Upper lobe of right lung (tissue), 1 donor: Measurements from ENCODE around the gene GIMAP7. TPM values are rescaled to one million over a fixed set of nuclear protein-coding genes. Genes with fewer than 3 reads are reported as not detected.

Experiments
- ATAC-seq: fragments of 200-7000 bp; cut with Tn5 transposase; one replicate; pipeline ENCODE4 v1.9.1; 2020; ENCODE audit warnings: mild to moderate bottlenecking, moderate library complexity
- DNase-seq: peaks from one replicate; pipeline ENCODE4 v3.0.0-alpha.2; 2020
- H3K27ac ChIP-seq: fragments of 200-600 bp; one replicate; pipeline ENCODE4 v1.8.0; 2022
- H3K27me3 ChIP-seq: fragments of 200-600 bp; one replicate; pipeline ENCODE4 v1.8.0; 2022; ENCODE audit warnings: mild to moderate bottlenecking
- H3K36me3 ChIP-seq: fragments of 200-600 bp; one replicate; pipeline ENCODE4 v1.8.0; 2022
- H3K4me1 ChIP-seq: fragments of 200-600 bp; one replicate; pipeline ENCODE4 v1.8.0; 2022
- H3K4me3 ChIP-seq: fragments of 200-600 bp; one replicate; pipeline ENCODE4 v1.8.0; 2022; ENCODE audit warnings: mild to moderate bottlenecking
- H3K9me3 ChIP-seq: fragments of 200-600 bp; one replicate; pipeline ENCODE4 v1.8.0; 2022
- intact Hi-C: fragments of 100-400 bp; cut with DNase I; formaldehyde crosslinking; loops from one replicate; pipeline ENCODE4 v1.11.0; 2022
- long read RNA-seq: library from polyadenylated mRNA; unstranded; transcript quantifications from one replicate; pipeline ENCODE4 v2.0.0, GENCODE V29; 2021
- total RNA-seq: library from RNA; stranded (reverse); fragmentation: NEBNext Ultra II Directional; extraction: Animal tissue kit (Norgen Biotek cat#: 25700); gene quantifications from one replicate; pipeline ENCODE4 v1.2.1, GENCODE V29; 2021
- TF ChIP-seq, protein P1 (sequence below): fragments of 200-600 bp; IDR thresholded peaks from one replicate; pipeline ENCODE4 v1.8.0; 2022; ENCODE audit warnings: antibody characterized with exemption
- donor health status: DM: no; HTN: yes; CAD: no; lungs with severe emphysema.

Gene GIMAP7
- 47.0 TPM for total RNA-seq
- long read RNA-seq, transcript GIMAP7-201 (2 exons, 1,256 nt), result major isoform, 30 of 31 reads
- long read RNA-seq, partial matches to known transcripts, result 1 of 31 reads
- long read RNA-seq, other reads (novel, unspliced or antisense), result 0 of 31 reads

DNA sequence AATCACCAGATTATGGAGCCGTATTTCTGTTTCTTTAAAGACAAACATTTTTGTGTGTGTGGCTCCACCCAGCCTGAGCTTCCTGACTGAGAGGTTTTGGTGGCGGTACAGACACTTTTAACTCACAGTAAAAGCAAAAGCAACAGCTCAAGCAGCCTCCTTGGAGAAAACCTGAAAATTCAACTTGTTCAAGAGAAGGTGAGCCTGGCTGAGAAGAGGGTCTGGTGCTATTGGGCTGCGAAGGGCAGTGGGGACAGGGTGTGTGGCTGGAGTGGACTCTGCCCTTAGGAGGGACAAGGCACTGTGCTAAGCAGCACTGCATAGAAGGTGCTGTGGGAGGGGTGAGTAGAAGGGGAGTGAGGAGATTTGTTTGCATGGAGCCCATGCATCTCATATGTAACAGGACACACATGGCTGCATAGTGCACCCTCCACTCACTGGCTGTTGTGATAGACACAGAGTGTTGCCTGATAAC is at the start of gene GIMAP7:
Gene GIMAP7, plus strand, starts transcription at position 125 of the 475 bp plus-strand sequence. CDS start 5,103 bp downstream, outside the sequence.
- ATAC-seq (peak; percentile 78), DNase-seq (no peak)
- H3K27me3 ChIP-seq, result no peaks in the 10 kb centered on the region
- peaks cover 5% of the 10 kb centered on the region for H3K4me1 ChIP-seq
- H3K27ac ChIP-seq, result peak within 1 kb of the TSS; percentile 88
- peak within 1 kb of the TSS; percentile 61 for H3K4me3 ChIP-seq
- intact Hi-C loops, result loop anchor here (10.0 kb wide), 1 partner anchor 50 kb away; no protein-coding TSS in a partner anchor
- TF ChIP-seq, protein P1, sequence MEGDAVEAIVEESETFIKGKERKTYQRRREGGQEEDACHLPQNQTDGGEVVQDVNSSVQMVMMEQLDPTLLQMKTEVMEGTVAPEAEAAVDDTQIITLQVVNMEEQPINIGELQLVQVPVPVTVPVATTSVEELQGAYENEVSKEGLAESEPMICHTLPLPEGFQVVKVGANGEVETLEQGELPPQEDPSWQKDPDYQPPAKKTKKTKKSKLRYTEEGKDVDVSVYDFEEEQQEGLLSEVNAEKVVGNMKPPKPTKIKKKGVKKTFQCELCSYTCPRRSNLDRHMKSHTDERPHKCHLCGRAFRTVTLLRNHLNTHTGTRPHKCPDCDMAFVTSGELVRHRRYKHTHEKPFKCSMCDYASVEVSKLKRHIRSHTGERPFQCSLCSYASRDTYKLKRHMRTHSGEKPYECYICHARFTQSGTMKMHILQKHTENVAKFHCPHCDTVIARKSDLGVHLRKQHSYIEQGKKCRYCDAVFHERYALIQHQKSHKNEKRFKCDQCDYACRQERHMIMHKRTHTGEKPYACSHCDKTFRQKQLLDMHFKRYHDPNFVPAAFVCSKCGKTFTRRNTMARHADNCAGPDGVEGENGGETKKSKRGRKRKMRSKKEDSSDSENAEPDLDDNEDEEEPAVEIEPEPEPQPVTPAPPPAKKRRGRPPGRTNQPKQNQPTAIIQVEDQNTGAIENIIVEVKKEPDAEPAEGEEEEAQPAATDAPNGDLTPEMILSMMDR, result no peak
- H3K36me3 ChIP-seq, result no peaks in the 10 kb centered on the region
- H3K9me3 ChIP-seq, result no peaks in the 10 kb centered on the region

DNA sequence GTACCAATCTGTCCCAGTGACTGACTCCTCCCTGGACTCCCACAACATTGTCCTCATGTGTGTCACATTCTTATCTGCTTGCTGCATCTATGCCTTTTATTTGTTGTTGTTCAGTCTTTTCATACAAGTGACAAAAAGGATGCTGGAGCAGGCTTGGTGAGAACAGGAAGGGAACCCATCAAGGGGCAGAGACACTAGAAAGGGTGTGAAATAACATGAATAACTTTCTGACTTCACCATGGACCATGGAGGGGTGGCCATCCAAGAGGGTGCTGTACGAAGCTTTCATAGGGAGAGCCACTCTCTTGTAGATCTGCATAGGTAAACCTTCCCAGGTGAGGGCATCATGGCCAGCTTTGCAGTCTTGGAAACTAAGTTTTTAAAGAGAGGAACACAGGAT is 49.7 kb upstream of the GIMAP7 start:
- DNase-seq, result no peak
- Histone ChIP-seq H3K27ac (no peak overlapping the region), H3K4me3 (no peak overlapping the region), H3K27me3 (no peaks in the 10 kb centered on the region), H3K36me3 (peaks cover 3% of the 10 kb centered on the region), H3K9me3 (peaks cover 11% of the 10 kb centered on the region), H3K4me1 (no peaks in the 10 kb centered on the region)
- intact Hi-C loops, result loop anchor here (10.0 kb wide), 1 partner anchor 50 kb away; the partner anchor contains the start of gene GIMAP7
- TF ChIP-seq, protein P1, result no peak
- no peak for ATAC-seq

DNA sequence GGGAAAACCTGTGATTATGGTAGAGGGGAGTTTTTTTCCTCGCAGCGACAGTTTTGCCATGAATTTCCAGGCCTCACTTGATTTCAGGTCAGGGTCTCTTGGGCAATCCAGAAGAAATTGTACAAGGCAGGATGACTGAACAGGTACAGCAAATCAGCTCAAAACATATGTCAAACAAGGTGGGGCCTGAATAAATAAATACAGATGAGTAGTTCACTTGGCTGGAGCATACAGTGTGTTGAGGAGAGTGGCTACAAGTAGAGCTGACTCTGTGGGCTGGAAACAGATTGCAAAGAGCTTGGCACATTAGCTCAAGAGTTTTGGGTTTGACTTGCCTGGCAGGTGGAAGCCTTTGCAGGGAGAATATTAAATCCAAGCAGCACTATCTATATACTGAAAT is 49.3 kb upstream of the GIMAP7 start:
- peaks cover 11% of the 10 kb centered on the region for H3K9me3 ChIP-seq
- H3K4me1 ChIP-seq, result no peaks in the 10 kb centered on the region
- H3K4me3 ChIP-seq, result no peak overlapping the region
- intact Hi-C loops, result loop anchor here (10.0 kb wide), 1 partner anchor 49 kb away; the partner anchor contains the start of gene GIMAP7
- ATAC-seq (peak; percentile 52), DNase-seq (no peak)
- peak overlapping the region; percentile 24 for H3K27ac ChIP-seq
- TF ChIP-seq, protein P1, result no peak
- peaks cover 3% of the 10 kb centered on the region for H3K36me3 ChIP-seq
- no peaks in the 10 kb centered on the region for H3K27me3 ChIP-seq

DNA sequence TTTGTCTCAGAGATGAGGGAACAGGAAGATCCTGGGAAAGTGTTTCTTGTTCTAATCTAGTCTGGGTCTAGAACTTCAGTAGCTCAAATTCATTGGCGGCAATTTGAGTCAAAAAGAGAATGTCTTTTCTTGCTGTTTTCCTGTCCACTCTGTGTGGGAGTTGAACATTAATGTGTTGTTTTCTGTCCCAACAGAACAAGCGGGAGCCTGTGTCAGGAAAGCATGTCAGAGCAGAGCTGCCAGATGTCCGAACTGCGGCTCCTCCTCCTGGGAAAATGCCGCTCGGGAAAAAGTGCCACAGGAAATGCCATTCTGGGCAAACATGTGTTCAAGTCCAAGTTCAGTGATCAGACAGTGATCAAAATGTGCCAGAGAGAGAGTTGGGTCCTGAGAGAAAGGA is 48.2 kb upstream of the GIMAP7 start:
- H3K27ac ChIP-seq, result no peak overlapping the region
- intact Hi-C loops, result loop anchor here (10.0 kb wide), 1 partner anchor 48 kb away; the partner anchor contains the start of gene GIMAP7
- TF ChIP-seq, protein P1, result no peak
- ATAC-seq, result no peak
- no peaks in the 10 kb centered on the region for H3K4me1 ChIP-seq
- no peak for DNase-seq
- H3K36me3 ChIP-seq, result peaks cover 3% of the 10 kb centered on the region
- H3K4me3 ChIP-seq, result peak overlapping the region; percentile 41
- peaks cover 11% of the 10 kb centered on the region for H3K9me3 ChIP-seq
- H3K27me3 ChIP-seq, result no peaks in the 10 kb centered on the region

DNA sequence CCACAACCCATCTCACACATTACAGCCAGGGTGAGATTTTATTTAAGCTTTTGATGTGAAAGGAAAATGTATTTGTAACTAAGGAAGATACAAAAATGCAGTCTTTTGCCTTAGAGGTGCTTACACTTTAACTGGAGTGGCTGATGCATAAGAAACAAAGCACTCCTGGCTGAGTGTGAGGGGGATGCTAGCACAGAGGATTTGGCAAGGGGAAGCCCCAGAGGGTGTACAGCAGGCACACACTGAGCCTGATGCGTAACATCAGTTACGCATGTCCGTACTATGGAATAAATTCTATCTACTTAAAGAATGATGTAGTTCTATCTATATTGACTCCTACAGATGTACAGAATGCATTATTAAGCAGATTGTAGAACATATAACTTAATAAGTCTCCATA is 46.4 kb upstream of the GIMAP7 start:
- Histone ChIP-seq H3K27ac (peak overlapping the region; percentile 34), H3K4me3 (peak overlapping the region; percentile 41), H3K27me3 (no peaks in the 10 kb centered on the region), H3K9me3 (no peaks in the 10 kb centered on the region), H3K36me3 (peaks cover 3% of the 10 kb centered on the region), H3K4me1 (no peaks in the 10 kb centered on the region)
- ATAC-seq, result no peak
- TF ChIP-seq, protein P1, result no peak
- DNase-seq, result no peak
- intact Hi-C loops, result loop anchor here (10.0 kb wide), 1 partner anchor 47 kb away; the partner anchor contains the start of gene GIMAP7
